IMR-90 (cell line): ENCODE measurements around the gene NTN4. TPM values are rescaled to one million over a fixed set of nuclear protein-coding genes. Genes with fewer than 3 reads are reported as not detected.

Experiments used
- ATAC-seq: fragments of 200-7000 bp; cut with Tn5 transposase; 2 replicates; pipeline ENCODE4 v1.9.1; 2020; ENCODE audit warnings: low read depth, mild to moderate bottlenecking, moderate library complexity
- BruUV-seq: library from RNA; stranded (reverse); fragments of 400-500 nt; replicated peaks from 2 replicates; lab custom pipeline; 2021; lab: Mats Ljungman, UMichigan
- CTCF ChIA-PET: fragments of 300-600 bp; formaldehyde crosslinking; extraction: SDS; loops from one replicate; lab custom pipeline; 2021; ENCODE audit warnings: antibody characterized with exemption; lab: Yijun Ruan, JAX
- POLR2A ChIA-PET: fragments of 300-600 bp; sonication (Branson Sonifier 250); formaldehyde crosslinking; loops from one replicate; lab custom pipeline; 2022; ENCODE audit warnings: antibody characterized with exemption; ENCODE audit not compliant: unreplicated experiment; lab: Charles Lee
- DNase-seq: peaks from one replicate; pipeline ENCODE4 v3.0.0; 2013
- H2AFZ ChIP-seq: replicated peaks from 2 replicates; pipeline ENCODE3; 2013; ENCODE audit warnings: low read length, mild to moderate bottlenecking; ENCODE audit not compliant: poor library complexity
- H2AK5ac ChIP-seq: 2 replicates; pipeline ENCODE4 v1.6.1; 2013; ENCODE audit warnings: low read depth, low read length, inconsistent platforms
- H2AK9ac ChIP-seq: replicated peaks from 2 replicates; pipeline ENCODE3; 2013; ENCODE audit warnings: mild to moderate bottlenecking, low read depth, low read length, moderate library complexity; ENCODE audit not compliant: poor library complexity
- H2BK120ac ChIP-seq: 2 replicates; pipeline ENCODE4 v1.6.1; 2013; ENCODE audit warnings: low read depth, low read length, inconsistent platforms
- H2BK15ac ChIP-seq: 3 replicates; pipeline ENCODE4 v1.6.1; 2013; ENCODE audit warnings: low read depth, low read length, inconsistent platforms
- H2BK20ac ChIP-seq: 2 replicates; pipeline ENCODE4 v1.6.1; 2013; ENCODE audit warnings: low read depth, mild to moderate bottlenecking, inconsistent platforms, low read length, moderate library complexity
- H2BK5ac ChIP-seq: 2 replicates; pipeline ENCODE4 v1.6.1; 2013; ENCODE audit warnings: mild to moderate bottlenecking, low read depth, low read length, inconsistent platforms; ENCODE audit not compliant: poor library complexity, severe bottlenecking
- H3K14ac ChIP-seq: replicated peaks from 2 replicates; pipeline ENCODE4 v1.6.1; 2013; ENCODE audit warnings: low read depth, low read length, inconsistent platforms
- H3K18ac ChIP-seq: 2 replicates; pipeline ENCODE4 v1.6.1; 2013; ENCODE audit warnings: low read depth, low read length, control low read depth
- H3K23ac ChIP-seq: 2 replicates; pipeline ENCODE4 v1.6.1; 2013; ENCODE audit warnings: low read depth, low read length, inconsistent platforms
- H3K27ac ChIP-seq: 2 replicates; pipeline ENCODE4 v1.5.1; 2013; ENCODE audit warnings: mild to moderate bottlenecking, control low read depth, low read length; ENCODE audit not compliant: insufficient read depth
- H3K27me3 ChIP-seq: 2 replicates; pipeline ENCODE4 v1.6.1; 2013; ENCODE audit warnings: low read length; ENCODE audit not compliant: control insufficient read depth, insufficient read depth
- H3K36me3 ChIP-seq: 2 replicates; pipeline ENCODE4 v1.6.1; 2013; ENCODE audit warnings: low read length, mixed read lengths; ENCODE audit not compliant: control insufficient read depth, insufficient read depth
- H3K4ac ChIP-seq: 2 replicates; pipeline ENCODE4 v1.6.1; 2013; ENCODE audit warnings: low read depth, low read length, inconsistent platforms
- H3K4me1 ChIP-seq: 2 replicates; pipeline ENCODE4 v1.6.1; 2013; ENCODE audit warnings: low read length, mixed read lengths; ENCODE audit not compliant: control insufficient read depth, insufficient read depth
- H3K4me2 ChIP-seq: 2 replicates; pipeline ENCODE4 v1.6.1; 2013; ENCODE audit warnings: low read depth, mild to moderate bottlenecking, control low read depth, low read length, moderate library complexity
- H3K4me3 ChIP-seq: 2 replicates; pipeline ENCODE4 v1.5.1; 2013; ENCODE audit warnings: low read depth, mild to moderate bottlenecking, control low read depth, low read length, moderate library complexity; ENCODE audit not compliant: insufficient read depth
- H3K56ac ChIP-seq: 2 replicates; pipeline ENCODE4 v1.6.1; 2013; ENCODE audit warnings: low read length, inconsistent platforms; ENCODE audit not compliant: insufficient read depth; ENCODE audit errors: extremely low read depth
- H3K79me1 ChIP-seq, 2 experiments: 2 replicates each; pipeline ENCODE4 v1.6.1; 2013; ENCODE audit warnings: low read length in 2 of 2, inconsistent platforms in 1 of 2, low read depth in 1 of 2
- H3K9ac ChIP-seq: 2 replicates; pipeline ENCODE4 v1.6.1; 2013; ENCODE audit warnings: low read depth, low read length, control low read depth
- H3K9me1 ChIP-seq: 2 replicates; pipeline ENCODE4 v1.6.1; 2013; ENCODE audit warnings: low read length, inconsistent platforms; ENCODE audit not compliant: insufficient read depth
- H3K9me3 ChIP-seq: 2 replicates; pipeline ENCODE4 v1.6.1; 2013; ENCODE audit warnings: low read length; ENCODE audit not compliant: control insufficient read depth, insufficient read depth
- H4K20me1 ChIP-seq: 2 replicates; pipeline ENCODE4 v1.6.1; 2013; ENCODE audit warnings: low read length, inconsistent platforms; ENCODE audit not compliant: insufficient read depth
- H4K5ac ChIP-seq: 2 replicates; pipeline ENCODE4 v1.6.1; 2013; ENCODE audit warnings: mild to moderate bottlenecking, low read depth, low read length, control low read depth
- H4K8ac ChIP-seq, 2 experiments: 2 replicates each; pipeline ENCODE4 v1.6.1; 2013; ENCODE audit warnings: low read depth in 2 of 2, low read length in 2 of 2, control low read depth in 1 of 2, inconsistent platforms in 1 of 2
- H4K91ac ChIP-seq: 2 replicates; pipeline ENCODE4 v1.6.1; 2013; ENCODE audit warnings: low read depth, low read length, inconsistent platforms; ENCODE audit not compliant: insufficient read depth
- BHLHE40 ChIP-seq: fragments of 150-350 bp; IDR thresholded peaks from 2 replicates; pipeline ENCODE4 v1.6.1; 2016; ENCODE audit warnings: mild to moderate bottlenecking, low read depth, low read length
- CHD1 ChIP-seq: IDR thresholded peaks from 2 replicates; pipeline ENCODE4 v1.6.1; 2012; ENCODE audit warnings: low read depth, low read length, improper control_type of control experiment
- CTCF ChIP-seq: conservative IDR thresholded peaks from 2 replicates; pipeline ENCODE4 v1.5.1; 2012; ENCODE audit warnings: mild to moderate bottlenecking, low read depth, low read length, improper control_type of control experiment
- FOS ChIP-seq: fragments of 150-350 bp; IDR thresholded peaks from 2 replicates; pipeline ENCODE4 v1.6.1; 2016; ENCODE audit warnings: low read depth, low read length
- MAFK ChIP-seq: IDR thresholded peaks from 2 replicates; pipeline ENCODE4 v1.6.1; 2012; ENCODE audit warnings: low read depth, low read length, improper control_type of control experiment
- MAZ ChIP-seq: IDR thresholded peaks from 2 replicates; pipeline ENCODE4 v1.6.1; 2012; ENCODE audit warnings: low read depth, mild to moderate bottlenecking, low read length, improper control_type of control experiment, moderate library complexity, borderline replicate concordance
- MXI1 ChIP-seq: IDR thresholded peaks from 2 replicates; pipeline ENCODE4 v1.6.1; 2012; ENCODE audit warnings: low read depth, mild to moderate bottlenecking, low read length, moderate library complexity, borderline replicate concordance
- NFE2L2 ChIP-seq: fragments of 150-350 bp; IDR thresholded peaks from 2 replicates; pipeline ENCODE4 v1.6.1; 2016; ENCODE audit warnings: low read depth, mild to moderate bottlenecking, low read length
- RCOR1 ChIP-seq: IDR thresholded peaks from 2 replicates; pipeline ENCODE4 v1.6.1; 2012; ENCODE audit warnings: mild to moderate bottlenecking, low read length, improper control_type of control experiment; ENCODE audit not compliant: insufficient replicate concordance
- SMC3 ChIP-seq: fragments of 150-350 bp; IDR thresholded peaks from 2 replicates; pipeline ENCODE4 v1.6.1; 2016; ENCODE audit warnings: low read depth, mild to moderate bottlenecking, antibody characterized with exemption, low read length, moderate library complexity
- USF2 ChIP-seq: fragments of 150-350 bp; IDR thresholded peaks from 2 replicates; pipeline ENCODE4 v1.6.1; 2017; ENCODE audit warnings: mild to moderate bottlenecking, antibody characterized with exemption, low read length, low read depth
- WGBS, 2 experiments: methylation state at CpG; one replicate each; pipeline versions ENCODE4 v1.1.5 to v1.1.7; 2013; ENCODE audit warnings: missing lambda C conversion rate in 2 of 2; ENCODE audit not compliant: insufficient read length in 1 of 2; ENCODE audit errors: extremely low coverage in 2 of 2; 5-methylcytosine and 5-hydroxymethylcytosine counted together
- dilution Hi-C: fragments of 300-500 bp; cut with HindIII; formaldehyde crosslinking; loops from one replicate; pipeline ENCODE4 v1.14.3; 2018; ENCODE audit warnings: low sequenced_read_pairs; ENCODE audit not compliant: unreplicated experiment
- in situ Hi-C: fragments of 300-500 bp; cut with MboI; formaldehyde crosslinking; loops from 3 replicates; pipeline ENCODE4 v1.14.3; 2019; ENCODE audit warnings: low sequenced_read_pairs, inconsistent platforms, mixed read lengths
- intact Hi-C: fragments of 100-400 bp; cut with micrococcal nuclease; formaldehyde crosslinking; loops from 2 replicates; pipeline ENCODE4 v1.10.0; 2022
- polyA plus RNA-seq, 3 experiments: library from polyadenylated mRNA; depleted of rRNA; stranded (reverse); fragments of >200 nt; gene quantifications; 2 replicates each; pipeline ENCODE4 v1.2.3, GENCODE V29; 2012; ENCODE audit warnings: low replicate concordance in 1 of 3
- total RNA-seq: library from RNA; depleted of rRNA; stranded (reverse); fragments of >200 nt; gene quantifications from 2 replicates; pipeline ENCODE4 v1.2.3, GENCODE V29; 2012

Gene NTN4
- total and polyA plus RNA-seq, 2 of the 4 experiments (the other 2 are of a cell fraction), result 54.6 to 56.6 TPM

GRCh38 chr12:95724767-95725166 is 65.8 kb downstream of the NTN4 start:
- Histone ChIP-seq H2BK20ac (no peak overlapping the region), H2AFZ (no peak overlapping the region), H3K4me2 (no peak overlapping the region), H3K9ac (no peak overlapping the region), H3K4me1 (no peaks in the 10 kb centered on the region), H3K4ac (no peak overlapping the region), H3K14ac (no peak overlapping the region), H3K36me3 (peaks cover 7% of the 10 kb centered on the region; the same call in 1 of the 2 replicates), H2BK120ac (no peak overlapping the region), H3K56ac (no peak overlapping the region), H3K9me1 (0 out of 2 replicates have a peak, but pooled peaks cover 2% of the 10 kb centered on the region), H2AK9ac (no peak overlapping the region), H3K27ac (no peak overlapping the region), H3K4me3 (no peak overlapping the region), H4K91ac (no peak overlapping the region), H3K79me1 (peaks cover 0 to 8% of the 10 kb centered on the region in 2 experiments; a peak in 2 of 4 replicates), H4K8ac (no peak overlapping the region), H3K27me3 (no peaks in the 10 kb centered on the region), H3K18ac (no peak overlapping the region), H3K23ac (no peak overlapping the region), H3K9me3 (no peaks in the 10 kb centered on the region), H4K20me1 (no peaks in the 10 kb centered on the region), H2BK15ac (no peak overlapping the region), H2BK5ac (no peak overlapping the region), H4K5ac (no peak overlapping the region), H2AK5ac (no peak overlapping the region)
- intact Hi-C loops (no loop called here), in situ Hi-C loops (no loop called here), dilution Hi-C loops (no loop called here)
- BruUV-seq, result no TSS peak
- ChIA-PET POLR2A (no interaction called here), CTCF (no interaction called here)
- no peak for TF ChIP-seq USF2
- no peak for TF ChIP-seq RCOR1
- TF ChIP-seq BHLHE40, result no peak
- TF ChIP-seq CHD1, result no peak
- no peak for TF ChIP-seq MAZ
- TF ChIP-seq MXI1, result no peak
- no peak for TF ChIP-seq NFE2L2
- no peak for TF ChIP-seq SMC3
- TF ChIP-seq CTCF, result no peak
- no peak for TF ChIP-seq FOS
- TF ChIP-seq MAFK, result no peak
- no CpG with 5 or more reads among the region's 1 CpG for WGBS, 2 experiments
- ATAC-seq, result no peak
- no peak for DNase-seq
